ENCODE data around the gene SGMS1.

GRCh38 chr10:50422259-50422658, 201.5 kb downstream of the SGMS1 start:
- TF ChIP-seq POLR2A (IDR thresholded peaks at IDR 0.05) (no peak), CTCF (IDR thresholded peaks at IDR 0.05) (no peak)

All from testis (tissue), 2 donors.